ENCODE results near the gene KCNJ12. TPM values are rescaled to one million over a fixed set of nuclear protein-coding genes. Genes with fewer than 3 reads are reported as not detected.
A peak's percentile ranks its signal among the peaks of the same experiment; 100 is the strongest.
"Not testable (repeated sequence)": the region's sequence is repeated elsewhere in the genome, so short reads cannot be mapped to it uniquely, and the experiment has no call there.

Gene KCNJ12
- total RNA-seq, 4 donors from 2014 or later, result 1.5 to 3.2 (median 2.5) TPM

DNA sequence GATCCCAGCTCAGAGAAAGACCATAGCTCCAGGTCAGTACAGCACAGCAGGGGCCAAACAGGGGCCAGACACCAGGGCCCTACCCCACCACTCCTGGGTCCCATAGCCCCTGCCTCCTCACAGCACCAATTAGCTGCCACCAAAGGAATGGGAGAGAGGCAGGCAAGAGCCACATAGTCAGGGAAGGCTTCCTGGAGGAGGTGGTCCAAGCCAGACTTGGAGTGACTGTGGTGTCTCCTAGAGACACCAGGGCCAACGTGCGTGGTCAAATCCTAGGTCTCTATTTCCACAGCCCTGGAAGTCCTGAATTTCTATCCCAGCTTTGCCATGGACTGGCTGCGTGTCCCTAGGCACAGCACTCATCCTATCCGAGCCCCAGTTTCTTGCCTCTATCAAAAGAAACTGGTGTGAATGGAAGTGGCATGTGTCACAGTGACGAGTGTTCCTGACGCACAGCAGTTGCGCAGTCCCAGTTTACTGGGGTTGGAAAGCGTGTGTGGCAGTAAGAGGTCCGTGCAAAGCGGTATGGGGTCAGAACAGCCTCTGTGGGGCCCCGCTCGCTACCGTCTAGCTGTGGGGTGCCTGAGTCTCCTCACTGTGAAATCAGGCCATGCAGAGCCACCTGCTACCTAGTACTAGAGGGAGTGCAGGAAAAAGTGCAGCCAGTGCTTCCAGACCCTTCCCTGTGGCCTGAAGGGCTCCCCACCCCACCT is 23.5 kb downstream of the KCNJ12 start:
- TF ChIP-seq, protein P1, sequence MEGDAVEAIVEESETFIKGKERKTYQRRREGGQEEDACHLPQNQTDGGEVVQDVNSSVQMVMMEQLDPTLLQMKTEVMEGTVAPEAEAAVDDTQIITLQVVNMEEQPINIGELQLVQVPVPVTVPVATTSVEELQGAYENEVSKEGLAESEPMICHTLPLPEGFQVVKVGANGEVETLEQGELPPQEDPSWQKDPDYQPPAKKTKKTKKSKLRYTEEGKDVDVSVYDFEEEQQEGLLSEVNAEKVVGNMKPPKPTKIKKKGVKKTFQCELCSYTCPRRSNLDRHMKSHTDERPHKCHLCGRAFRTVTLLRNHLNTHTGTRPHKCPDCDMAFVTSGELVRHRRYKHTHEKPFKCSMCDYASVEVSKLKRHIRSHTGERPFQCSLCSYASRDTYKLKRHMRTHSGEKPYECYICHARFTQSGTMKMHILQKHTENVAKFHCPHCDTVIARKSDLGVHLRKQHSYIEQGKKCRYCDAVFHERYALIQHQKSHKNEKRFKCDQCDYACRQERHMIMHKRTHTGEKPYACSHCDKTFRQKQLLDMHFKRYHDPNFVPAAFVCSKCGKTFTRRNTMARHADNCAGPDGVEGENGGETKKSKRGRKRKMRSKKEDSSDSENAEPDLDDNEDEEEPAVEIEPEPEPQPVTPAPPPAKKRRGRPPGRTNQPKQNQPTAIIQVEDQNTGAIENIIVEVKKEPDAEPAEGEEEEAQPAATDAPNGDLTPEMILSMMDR (IDR thresholded peaks at IDR 0.05), result no peak
- ATAC-seq (ENCODE audit: low FRiP score) (no peak), DNase-seq (ENCODE audit: low spot score) (no peak)

DNA sequence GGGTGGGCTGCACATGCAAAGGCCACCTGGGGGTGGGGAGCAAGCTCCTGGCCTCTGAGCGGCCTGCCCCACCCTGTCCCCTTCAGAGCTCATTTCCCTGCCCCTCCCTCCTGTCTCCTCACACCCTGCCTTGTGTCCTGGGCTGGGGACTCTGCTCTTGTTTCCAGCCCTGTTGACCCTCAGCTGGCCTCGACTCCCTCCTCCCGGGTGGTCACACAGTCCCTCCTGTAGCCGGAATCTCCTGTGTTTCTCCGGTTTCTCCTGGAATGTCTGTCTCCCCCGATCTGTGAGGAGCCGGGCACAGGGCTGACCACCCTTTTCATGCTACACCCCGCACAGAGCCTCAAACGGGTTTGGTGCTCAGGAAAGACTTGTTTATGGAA is 24.0 kb downstream of the KCNJ12 start:
- not testable (repeated sequence) for ATAC-seq (ENCODE audit: low FRiP score); DNase-seq (ENCODE audit: low spot score)

DNA sequence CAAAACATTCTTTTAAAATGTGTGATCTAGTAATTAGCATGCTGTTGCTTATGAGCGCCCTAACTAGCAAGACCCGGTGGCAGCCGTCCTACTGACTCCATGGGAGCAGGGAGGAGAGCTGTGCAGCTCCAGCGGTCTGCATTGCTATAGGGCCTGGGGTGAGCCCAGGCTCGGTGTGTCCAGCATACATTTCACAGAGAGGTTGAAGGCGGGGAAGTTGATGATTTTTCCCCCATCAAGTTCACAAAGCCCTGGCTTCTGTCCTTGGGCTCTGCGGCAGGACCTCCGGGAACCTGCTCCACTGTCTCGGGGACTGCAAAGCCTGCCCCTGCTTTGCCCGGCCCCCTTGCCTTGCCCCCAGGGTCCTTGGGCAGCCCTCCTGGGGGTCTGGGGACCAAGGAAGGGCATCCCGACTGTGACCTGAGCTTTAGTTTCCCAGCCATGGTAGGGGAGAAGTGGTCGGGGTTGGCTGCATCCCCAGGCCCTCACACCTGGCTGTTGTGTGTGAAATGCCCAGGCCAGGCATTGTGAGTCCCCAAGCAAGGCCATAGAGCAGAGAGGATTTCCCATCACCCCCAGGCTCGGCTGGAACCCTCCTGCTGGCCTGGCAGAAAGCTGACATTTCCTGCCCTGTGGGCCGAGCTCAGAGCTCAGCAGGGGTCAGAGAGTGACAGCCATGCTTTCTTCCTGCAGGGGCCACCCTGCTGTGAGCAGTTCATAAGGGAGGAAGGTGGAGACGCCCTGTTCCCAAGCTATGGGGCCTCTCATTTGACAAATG is 24.8 kb downstream of the KCNJ12 start:
- TF ChIP-seq, protein P1 (IDR thresholded peaks at IDR 0.05), result no peak
- no peak for ATAC-seq (ENCODE audit: low FRiP score)
- no peak for DNase-seq (ENCODE audit: low spot score)

DNA sequence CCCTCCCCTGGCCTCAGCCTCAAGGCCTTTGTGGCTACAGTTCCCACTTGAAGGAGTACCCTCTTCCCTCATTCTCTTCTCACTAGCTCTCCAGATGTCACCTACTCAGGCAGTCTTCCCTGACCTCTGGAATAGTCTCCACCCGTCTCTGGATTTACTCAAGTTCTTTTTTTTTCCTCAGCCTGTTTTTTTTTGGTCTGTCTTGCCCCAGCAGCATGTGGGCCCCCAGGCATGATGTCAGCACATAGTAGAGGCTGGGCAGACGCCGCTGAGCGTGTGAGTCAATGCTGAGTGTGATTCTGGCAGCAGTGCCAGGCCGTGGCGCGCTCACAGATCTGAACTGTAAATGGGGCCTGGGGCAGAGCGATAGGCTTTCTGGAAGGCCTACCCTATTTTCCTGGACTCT is 26.0 kb downstream of the KCNJ12 start:
- DNase-seq (ENCODE audit: low spot score) (peak; percentile 75), ATAC-seq (ENCODE audit: low FRiP score) (peak; percentile 90)

DNA sequence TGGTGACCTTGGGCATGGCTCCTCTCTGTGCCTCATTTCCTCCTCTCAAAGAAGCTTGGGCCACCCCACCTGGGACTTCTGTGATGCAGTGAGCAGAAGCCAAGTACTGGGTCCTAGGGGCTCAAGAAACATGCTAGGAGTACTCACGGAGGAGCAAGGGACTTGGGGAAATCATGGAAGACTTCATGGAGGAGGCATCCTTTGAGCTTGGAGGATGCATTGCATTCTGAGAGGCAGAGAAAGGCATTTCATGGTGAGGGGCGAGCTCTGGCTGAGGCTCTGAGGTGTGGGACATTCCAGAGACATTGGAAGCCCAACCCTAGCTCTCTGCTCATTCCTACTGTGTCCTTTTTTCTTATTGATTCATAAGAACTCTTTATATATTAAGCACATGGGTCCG is 26.8 kb downstream of the KCNJ12 start:
- not testable (repeated sequence) for ATAC-seq (ENCODE audit: low FRiP score); DNase-seq (ENCODE audit: low spot score)

DNA sequence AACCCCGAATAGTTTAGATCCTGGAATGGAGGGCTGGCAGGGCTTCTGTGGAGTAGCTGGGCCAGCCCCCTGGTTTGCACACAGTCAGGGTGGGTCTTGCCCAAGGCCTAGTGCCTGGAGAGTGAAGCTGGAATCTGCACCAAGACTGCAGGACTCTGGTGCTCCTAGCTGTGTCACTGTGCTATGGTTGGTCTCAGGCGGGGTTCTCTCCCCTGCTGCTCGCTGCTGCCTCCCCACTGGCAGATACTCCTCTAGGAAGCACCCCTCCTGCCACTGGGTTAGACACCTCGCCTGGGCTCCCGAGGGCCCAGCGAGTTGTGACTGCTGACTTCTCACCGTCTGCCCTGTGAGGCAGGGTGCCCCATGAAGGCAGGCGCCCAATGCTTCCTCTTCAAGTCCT is 27.9 kb downstream of the KCNJ12 start:
- not testable (repeated sequence) for ATAC-seq (ENCODE audit: low FRiP score); DNase-seq (ENCODE audit: low spot score)

DNA sequence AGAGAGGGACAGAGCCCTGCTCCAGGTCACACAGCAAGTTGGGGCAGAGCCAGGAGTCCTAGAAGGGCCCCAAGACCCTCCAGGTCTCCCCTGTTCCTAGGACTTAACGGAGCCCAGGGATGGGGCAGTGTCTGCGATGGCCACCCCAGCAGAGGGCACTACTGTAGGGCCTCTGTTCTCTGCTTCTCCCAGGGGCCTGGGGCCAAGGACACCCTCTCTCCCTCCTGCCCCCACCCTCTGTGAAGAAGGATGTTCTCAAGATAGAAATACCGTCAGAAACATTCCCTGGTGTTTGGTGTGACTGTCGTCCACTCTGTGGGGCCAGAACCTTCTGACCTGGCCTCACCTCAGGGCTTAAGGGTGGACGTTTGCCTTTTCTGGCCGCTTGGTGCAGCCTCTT is 28.4 kb downstream of the KCNJ12 start:
- not testable (repeated sequence) for DNase-seq (ENCODE audit: low spot score); ATAC-seq (ENCODE audit: low FRiP score)

DNA sequence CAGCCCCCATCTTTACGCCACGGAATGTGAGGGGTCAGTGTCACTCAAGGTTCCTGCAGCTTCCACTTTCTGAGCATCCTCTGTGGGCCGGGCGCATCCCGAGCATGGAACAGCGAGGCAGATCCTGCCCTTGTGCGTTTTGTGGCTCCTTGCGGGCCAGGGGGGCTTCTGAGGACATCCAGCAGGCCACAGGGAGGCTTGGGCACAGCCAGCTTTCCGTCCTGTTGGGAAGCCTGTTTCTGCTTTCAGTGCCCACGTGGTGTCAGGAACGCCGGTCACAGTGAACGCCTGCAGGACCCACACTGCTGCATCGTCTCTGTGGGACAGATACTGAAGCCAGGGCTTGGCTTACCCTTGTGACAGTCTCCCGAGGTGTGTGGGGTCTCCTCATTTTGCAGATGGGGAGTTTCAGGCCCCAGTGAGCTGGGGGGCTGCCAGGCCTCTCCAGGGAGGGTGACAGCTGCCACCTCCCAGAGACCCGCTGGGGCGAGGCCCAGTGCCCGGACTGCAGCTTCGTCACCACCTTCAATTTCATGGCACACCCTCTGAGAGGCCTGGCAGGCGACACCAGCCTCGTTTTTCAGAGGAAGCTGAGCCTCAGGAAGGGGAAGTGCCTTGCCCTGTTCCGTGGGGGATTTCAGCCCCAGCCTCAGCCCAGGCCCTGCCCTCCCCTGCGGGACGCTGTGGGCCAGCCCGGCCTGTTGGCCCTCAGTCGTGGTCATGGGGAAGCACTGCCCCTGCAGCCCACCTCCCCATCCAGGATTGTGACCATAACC is 29.0 kb downstream of the KCNJ12 start:
- ATAC-seq (ENCODE audit: low FRiP score), result not testable (repeated sequence)

DNA sequence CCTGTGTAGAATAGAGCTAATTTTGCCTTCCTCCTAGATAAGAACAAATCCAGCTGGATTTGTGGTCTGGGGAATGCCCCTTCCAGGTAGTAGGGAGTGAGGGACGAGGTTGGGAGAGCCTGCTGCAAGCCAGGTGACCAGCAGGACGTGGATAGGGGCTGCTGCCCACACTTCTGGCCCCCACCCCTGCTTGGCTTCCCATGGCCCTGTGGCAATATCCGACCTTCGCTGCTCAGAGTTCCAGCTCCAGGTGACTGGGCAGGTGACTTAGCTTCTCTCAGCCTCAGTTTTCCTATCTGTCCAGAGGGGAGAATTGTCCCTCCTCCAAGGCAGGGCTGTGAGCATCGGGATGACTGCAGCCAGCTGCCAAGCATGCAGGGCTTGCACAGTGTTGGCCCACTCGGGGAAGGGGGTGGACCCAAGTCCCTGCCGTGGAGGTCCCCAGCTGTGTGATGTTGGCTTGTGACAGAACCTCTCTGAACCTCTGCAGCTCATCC is 29.8 kb downstream of the KCNJ12 start:
- DNase-seq (ENCODE audit: low spot score); ATAC-seq (ENCODE audit: low FRiP score): not testable (repeated sequence)

More for the DNA sequence above, 29.0 kb downstream of the KCNJ12 start:
- DNase-seq (ENCODE audit: low spot score), result not testable (repeated sequence)

DNA sequence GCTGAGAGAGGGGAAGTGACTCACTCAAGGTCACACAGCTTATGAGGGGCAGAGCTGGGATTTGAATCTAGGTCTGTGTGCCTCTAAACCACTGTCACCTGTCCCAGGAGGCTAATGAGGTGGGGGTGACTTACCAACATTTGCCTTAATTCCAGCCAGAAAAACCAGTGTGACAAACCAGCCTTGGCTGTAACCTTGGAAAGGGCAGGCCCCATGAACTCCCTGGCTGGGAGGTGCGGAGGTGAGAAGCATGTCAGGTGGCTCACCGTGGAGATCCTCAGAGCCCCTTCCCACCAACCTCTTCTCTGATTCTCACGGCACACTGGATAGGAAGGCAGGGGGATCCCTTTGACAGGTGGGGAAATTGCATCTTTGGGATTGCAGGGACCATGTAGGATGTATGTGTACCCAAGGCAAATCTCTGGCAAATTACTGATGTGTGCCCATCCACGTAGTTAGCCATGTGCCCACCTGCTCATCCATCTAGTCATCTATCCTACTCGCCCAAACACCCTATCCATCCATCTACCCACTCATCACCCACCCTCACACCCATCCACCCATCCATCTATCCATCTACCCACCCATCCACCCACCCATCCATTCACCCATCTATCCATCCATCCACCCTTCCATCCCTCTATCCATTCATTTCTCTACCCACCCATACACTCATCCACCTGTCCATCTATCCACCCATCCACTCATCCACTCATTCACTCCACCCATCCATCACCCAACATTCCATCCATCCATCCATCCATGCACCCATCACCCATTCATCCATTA is 30.7 kb downstream of the KCNJ12 start:
- DNase-seq (ENCODE audit: low spot score); ATAC-seq (ENCODE audit: low FRiP score): not testable (repeated sequence)

DNA sequence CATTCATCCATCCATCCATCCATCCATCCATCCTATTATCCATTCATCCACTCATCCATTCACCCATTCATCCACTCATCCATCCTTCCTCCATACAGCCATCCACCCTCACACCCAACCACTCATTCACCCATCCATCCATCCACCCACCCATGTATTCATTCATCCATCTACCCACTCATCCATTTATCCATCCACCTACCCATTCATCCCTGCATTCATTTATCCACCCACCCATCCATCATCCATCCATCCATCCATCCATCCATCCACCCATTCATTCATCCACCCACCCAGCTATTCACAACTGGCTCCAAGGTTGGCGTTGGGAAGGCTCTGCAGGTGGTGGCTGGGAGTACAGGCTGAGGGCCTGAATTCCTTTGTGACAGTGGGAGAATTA is 31.6 kb downstream of the KCNJ12 start:
- ATAC-seq (ENCODE audit: low FRiP score); DNase-seq (ENCODE audit: low spot score): not testable (repeated sequence)

DNA sequence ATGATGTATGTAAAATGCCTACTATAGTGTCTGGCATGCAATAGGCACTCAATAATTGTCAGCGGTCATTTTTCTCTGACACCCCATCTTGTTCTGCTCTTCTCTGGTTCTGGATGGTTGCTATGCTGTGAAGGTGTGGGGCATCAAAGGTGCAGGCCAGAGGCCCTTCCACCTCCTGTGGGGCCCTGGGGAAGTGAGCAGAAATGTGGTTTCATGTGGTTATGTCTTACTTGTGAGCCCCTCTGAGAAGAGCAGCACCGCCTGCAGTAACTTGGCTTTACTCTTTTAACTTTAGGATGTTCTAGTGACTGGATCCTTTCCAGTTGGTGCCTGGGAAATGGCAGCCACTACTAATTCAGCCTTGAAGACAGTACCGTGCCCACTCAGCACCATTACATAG is 32.1 kb downstream of the KCNJ12 start:
- ATAC-seq (ENCODE audit: low FRiP score); DNase-seq (ENCODE audit: low spot score): not testable (repeated sequence)

DNA sequence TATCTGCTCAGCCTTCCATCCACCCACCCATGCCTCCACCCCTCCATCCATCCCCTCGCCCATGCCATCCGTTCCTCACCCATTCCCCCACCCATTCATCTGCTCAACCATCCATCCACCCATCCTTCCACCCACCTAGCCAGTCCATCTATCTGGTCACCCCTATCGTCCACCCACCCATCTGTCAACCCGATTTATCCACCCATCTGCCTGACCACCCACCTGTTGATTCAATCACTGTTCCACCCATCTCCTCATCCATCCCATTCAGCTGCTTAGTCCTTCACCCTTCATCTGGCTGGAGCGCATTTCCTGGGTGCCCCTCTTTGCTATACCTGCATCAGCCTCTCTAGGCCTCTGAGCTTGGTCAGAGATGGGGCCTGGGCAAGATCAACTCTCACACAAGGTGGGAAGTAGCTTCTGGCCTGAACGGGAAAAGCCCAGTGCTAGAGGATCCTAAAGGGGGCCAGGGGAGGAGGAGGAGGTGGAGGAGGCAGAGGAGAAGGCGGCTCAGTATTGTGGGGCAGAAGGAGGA is 32.7 kb downstream of the KCNJ12 start:
- not testable (repeated sequence) for DNase-seq (ENCODE audit: low spot score); ATAC-seq (ENCODE audit: low FRiP score)

DNA sequence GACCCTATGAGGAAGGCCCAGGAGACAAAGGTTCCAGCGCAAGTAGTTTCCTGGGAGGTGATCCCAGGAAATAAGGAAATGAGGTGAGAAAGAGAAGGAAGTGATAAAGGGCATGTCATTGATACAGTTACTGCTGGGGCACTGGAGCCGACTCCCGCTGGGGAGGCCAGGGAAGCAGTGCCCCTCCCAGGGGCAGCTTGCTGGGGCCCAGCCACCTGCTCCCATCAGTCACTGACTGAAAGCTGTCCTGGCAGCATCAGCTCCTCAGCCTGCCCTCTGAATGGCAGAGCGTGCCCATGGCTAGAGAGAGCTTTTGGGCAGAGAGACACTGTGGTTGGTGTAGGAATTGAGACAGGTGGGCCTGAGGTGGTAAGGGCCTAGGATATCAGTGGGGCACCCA is 33.2 kb downstream of the KCNJ12 start:
- not testable (repeated sequence) for DNase-seq (ENCODE audit: low spot score); ATAC-seq (ENCODE audit: low FRiP score)

DNA sequence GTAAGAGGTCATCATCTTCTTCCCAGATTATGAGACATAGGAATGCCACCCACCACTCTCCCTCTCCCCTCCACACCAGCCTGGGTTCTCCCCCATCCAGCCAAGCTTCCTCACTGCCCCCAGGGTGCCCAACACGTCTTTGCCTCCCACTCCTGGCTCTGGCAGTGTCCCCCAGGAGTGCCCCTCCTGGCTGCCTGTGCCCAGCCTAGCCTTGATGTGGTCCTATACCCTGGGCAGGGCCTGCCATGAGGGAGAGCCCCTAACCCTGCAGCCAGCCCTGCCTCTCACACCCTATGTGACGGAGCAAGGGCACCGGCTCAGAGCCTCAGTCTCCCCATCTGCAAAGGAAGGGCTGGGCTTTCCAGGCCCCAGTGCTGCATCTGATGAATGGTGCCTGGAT is 33.8 kb downstream of the KCNJ12 start:
- not testable (repeated sequence) for ATAC-seq (ENCODE audit: low FRiP score); DNase-seq (ENCODE audit: low spot score)

DNA sequence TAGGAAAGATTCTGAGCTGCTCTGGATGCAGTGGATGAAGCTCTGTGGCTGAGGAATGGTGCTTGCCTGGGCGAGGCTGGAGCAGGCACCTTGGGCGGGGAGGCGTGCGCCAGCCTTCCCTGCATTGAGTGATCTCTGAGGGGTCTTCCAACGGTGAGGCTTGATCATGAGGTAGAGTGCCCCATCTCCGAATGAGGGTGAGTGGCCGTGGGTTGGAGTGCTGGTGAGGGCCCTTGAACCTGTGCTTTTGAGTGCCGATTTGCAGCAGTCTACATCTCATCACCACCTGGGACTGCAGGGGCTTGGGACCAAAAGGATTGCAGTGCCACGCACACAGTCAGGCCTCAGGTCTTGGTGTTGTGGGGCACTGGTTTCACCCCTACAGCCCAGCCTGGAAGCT is 34.2 kb downstream of the KCNJ12 start:
- DNase-seq (ENCODE audit: low spot score); ATAC-seq (ENCODE audit: low FRiP score): not testable (repeated sequence)
